GM15510 (cell line): Measurements from ENCODE around the gene EIF1B.

ENCODE experiments used
- POLR2A ChIP-seq: IDR thresholded peaks from 3 replicates; pipeline ENCODE4 v1.6.1; 2011; ENCODE audit warnings: borderline replicate concordance; ENCODE audit not compliant: insufficient read length; ENCODE audit errors: extremely low read depth

The EIF1B gene

DNA sequence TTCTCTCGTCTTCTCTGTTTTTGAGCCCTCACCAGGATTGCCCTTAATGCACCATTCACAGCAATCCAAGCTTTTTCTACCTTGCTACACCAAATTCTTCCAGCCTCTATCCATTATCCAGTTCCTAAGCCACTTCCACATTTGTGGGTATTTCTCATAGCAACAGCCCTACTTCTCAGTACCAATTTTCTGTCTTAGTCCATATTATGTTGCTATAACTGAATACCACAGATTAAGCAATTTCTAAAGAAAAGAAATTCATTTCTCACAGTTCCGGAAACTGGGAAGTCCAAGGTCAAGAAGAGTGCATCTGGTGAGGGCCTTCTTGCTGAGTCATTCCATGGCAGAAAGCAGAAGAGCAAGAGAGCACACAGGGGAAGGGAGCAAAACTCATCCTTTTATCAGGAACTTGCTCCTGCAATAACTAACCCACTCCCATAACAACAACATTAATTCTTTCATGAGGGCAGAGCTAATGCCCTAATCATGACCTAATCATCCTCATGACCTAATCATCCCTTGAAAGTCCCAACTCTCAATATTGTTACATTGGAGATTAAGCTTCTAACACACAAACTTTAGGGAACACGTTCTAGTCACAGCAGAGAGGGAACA, 9.7 kb upstream of the EIF1B start:
- TF ChIP-seq POLR2A = no peak

DNA sequence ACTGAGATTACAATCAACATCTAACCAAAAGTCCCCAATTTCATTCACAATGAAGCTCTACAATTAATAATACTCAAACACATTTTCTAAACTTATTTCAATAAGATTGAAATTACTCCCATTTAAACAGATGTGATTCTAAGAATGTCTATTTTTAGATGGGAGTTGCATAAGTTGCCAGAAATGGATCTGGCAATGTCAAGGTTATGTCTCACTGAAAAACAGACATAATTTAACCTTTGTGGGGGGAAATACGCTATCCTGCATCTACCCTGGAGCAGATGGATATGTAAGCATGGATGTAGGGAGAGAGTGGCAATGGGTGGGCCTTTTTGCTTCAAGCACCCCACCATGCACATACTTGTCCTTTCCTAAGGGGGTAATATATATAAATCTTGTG, 6.7 kb upstream of the EIF1B start:
- TF ChIP-seq POLR2A = no peak

DNA sequence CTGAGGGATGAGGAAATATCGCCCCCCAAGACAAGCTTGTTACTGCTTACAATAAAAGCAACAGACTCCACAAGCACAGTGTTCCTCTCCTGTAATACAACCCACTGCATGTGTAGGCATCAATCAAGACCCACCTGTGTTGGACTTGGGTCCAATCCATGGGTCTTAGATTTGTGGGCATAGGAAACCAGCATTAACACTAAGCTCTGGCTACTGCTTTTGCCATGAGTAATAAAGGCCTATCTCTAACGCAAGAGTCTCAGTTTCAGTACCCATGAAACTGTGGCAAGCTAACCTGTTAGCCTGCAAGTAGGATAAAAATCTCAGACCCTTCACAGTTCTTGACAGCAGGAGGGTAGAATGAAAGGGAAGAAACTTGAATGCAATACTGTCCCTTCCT, 5.2 kb upstream of the EIF1B start:
- TF ChIP-seq POLR2A = no peak

DNA sequence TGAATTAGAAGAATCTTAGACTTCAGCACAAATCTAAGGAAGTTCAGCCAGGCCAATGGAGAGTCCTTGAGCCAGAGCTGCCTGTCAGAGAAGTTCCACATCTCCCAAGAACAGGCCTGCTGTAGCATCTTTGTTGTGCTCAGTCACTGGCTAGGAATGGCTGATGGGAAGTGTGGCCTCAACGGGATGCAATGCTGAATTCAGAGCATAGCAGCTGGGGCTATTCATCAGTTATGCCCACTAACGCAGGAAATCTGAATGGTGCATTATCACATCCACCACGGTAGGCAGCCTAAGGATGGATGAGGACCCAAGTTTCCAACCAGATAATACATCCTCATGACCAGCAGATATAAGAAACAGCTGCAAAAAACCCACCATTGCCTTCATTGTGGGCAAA, 3.2 kb upstream of the EIF1B start:
- TF ChIP-seq POLR2A = no peak

DNA sequence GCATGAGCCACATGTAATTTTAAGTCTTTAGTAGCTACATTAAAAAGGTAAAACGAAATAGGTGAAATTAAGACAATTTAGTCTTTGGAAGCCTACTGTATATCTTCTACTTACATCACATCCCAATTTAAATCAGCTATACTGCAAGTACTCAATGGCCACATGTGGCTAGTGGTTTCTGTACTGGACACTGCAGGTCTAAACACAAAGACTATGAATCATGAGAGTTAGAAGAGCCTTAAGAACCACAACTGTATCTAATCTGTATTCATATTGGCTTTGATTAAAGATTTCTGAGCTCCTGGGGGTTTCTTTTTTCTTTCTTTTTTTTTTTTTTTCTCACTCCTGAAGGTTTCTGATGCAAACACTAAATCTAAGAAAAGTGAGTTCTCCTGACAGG, 2.3 kb upstream of the EIF1B start:
- TF ChIP-seq POLR2A = no peak

DNA sequence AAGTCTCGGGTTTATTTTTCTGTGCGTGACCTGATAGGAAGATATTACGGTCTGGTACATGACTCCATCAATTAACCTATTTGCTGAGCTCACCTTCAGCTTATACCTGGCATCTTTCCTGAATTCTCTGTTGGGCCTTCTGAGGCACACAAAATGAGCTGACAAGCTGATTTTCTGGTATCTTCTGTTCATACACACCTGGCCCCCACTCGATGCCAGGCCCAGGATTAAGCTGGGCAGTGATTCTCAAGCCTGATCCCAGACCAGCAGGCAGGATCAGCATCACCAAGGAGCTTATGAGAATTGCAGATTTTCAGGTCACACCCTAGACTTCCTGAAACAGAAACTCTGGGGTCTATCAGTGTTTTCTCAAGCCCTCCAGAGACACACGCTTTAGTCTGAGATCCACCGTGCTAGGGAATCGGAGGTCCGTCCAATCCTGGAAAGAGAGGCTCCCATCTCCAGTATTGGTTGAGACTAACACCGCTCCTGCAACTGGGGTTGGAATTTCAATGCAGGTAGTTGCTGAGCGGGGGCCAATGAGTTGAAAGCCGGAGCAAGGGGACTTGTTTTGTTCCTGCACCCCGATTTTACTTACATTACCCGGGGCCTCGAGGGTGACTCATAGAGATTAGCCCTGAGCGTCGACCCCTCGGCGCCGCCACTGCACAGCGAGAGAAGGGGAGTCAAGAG, 636 bp upstream of the EIF1B start:
- TF ChIP-seq POLR2A = no peak

DNA sequence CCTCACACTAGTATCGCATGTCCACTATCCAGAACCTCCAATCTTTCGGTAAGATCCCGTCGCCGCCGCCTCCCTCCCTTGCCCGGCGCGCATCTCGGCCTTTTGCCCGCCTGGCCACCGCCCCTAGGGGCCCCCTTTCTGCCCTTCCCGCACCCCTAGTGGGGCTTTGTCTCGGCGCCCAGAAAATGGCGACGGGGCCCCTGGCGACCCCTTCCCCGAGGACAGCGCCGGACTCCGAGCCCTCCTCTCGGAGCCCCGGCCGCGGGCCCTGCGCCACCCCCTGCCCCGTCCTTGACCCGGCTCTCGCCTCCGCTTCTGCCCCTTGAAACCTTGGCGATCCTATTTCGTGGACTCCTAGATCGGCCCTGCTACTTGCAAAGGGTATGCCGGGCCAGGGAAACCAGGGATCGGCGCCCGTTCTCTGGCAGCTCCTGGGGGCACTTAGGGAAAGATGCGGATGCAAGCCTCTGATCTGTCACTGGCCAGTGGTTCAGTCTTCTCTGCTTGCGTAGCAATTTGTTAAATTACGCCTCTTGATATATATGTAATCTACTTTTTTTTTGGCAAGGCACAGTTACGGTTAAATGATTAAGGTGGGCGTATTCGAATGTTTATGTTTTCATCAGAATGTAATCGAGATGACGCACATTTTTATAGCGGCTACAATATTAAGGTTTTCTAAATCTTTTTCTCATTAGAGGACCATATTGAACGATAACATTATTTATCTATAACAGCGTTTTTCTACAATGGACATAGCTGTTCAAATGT, 603 bp downstream of the EIF1B start:
- TF ChIP-seq POLR2A = no peak

DNA sequence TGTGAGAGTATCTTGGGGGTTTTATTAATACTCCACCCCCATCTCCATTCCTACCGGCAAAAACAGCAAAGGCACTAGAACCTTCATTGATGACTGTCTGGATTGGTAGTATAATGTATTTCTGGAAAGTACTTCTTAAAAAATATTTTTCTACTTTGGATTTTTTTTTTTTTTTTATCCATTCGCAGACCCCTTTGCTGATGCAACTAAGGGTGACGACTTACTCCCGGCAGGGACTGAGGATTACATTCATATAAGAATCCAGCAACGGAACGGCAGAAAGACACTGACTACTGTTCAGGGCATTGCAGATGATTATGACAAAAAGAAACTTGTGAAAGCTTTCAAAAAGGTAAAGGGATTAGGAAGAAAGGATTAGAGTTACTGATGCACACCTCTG, 1.2 kb downstream of the EIF1B start:
- TF ChIP-seq POLR2A = no peak

DNA sequence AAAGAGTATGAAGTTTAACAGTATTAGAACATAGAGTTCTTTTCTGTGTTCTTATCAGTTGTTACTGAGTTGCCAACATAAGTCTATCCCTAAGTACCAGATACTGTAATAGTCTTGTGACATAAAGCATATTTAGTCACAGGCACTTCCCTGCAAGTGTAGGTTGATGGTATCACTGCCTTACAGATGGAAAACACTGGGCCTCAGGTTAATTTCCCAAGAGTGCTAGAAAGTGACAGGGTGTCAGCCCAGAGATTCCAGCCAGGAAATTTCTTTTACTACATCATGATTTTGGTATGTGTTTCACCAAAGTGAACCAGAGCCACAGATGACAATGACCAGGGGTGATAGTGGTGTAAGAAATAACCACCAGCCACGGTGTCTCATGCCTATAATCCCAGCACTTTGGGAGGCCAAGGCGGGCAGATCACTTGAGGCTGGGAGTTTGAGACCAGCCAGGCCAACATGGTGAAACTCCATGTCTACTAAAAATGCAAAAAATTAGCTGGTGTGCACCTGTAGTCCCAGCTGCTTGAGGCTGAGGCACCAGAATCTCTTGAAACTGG, 3.2 kb downstream of the EIF1B start:
- no peak for TF ChIP-seq POLR2A

DNA sequence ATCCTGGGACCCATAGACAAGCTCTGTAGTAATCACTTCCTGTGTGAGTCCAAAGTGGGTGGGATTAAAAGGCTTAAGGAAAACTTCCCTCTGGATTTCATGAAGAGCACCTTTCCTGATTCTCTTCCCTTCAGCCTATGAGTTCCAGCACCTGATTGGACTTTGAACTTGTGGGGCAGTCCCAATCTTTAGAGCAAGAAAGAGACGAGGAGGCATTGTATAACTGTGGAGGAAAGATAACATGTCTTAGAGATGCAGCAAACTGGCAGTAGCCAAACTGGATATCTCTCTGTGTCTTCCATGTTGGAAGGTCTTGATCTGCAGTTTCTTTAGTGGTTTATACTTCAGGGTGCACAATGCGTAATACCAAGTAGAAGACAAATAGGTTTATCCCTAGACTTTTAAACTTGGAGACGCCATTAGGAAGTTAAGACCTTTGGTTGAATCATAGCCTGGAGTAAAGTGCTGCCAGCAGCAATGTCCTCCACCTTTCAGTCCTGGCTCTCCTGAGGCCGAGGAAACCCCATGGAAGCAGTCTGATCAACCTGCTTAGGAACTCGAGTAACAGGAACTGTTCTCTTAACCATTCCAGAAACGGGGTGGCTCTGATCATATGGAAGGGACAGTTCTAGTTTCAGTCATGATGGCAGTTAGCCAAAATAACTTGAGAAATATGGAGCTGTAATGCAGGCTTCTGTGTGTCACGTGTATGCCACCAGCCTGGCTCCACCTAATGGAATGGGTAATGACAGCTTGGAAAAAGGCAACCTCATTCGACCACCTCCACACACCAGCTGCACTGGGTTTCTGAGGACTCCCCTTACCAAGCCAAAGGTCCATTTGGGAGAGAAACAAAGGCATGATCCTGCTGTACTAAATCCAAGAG, 4.7 kb downstream of the EIF1B start:
- peak; percentile 3 for TF ChIP-seq POLR2A

DNA sequence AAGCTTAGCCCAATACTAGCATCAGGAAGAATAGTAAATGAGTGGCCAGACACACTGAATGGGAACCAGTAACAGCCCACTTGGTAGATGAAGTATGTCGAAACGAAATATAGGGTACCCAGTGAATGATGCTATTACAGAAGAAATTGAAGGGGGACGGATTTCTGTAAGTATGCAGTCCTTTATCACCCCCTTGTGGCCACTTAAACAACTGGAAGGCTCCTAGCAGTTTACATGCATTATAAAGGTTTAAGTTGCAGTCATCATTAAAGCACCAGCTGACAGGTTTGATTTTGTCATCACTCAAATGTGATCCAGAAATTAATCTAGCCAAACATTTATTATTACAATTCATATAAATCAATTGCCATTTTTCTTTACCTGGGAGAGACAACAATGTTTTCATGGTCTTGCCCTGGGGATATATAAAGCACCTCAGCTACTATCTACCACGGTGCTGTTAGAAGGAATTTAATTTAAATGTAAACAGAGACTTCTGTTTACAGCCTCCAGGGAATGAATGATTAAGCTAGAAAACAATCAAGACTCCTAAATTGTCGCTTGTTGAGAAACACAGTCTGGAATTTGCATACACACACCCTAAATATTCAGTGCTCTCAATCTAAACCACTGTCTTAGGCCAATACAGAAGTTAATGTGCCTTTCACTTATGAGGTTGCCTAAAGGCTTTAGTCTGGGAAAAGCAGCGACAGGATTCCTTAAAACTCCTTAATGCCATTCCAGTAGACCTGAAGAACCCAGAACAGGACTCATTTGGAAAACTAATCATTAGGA, 7.8 kb downstream of the EIF1B start:
- TF ChIP-seq POLR2A = no peak

DNA sequence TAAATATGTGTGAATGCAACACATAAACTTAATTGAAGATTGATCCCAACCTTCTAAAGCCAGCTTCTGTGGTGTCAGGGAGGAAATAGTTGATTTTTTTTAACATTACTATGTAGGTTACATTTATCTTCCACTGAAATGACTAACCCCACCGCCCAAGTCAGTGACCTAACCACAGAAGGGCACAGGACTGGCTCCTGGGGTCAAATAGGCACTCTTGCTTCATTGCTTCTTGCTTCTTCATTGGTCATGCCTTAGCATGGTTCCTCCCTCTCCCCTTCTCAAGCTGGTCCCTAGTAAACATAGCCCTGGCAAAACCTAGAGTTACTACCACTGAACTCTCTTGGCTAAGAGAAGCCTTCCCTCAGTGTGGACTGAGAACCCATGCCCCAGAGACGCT, 12.3 kb downstream of the EIF1B start:
- no peak for TF ChIP-seq POLR2A

DNA sequence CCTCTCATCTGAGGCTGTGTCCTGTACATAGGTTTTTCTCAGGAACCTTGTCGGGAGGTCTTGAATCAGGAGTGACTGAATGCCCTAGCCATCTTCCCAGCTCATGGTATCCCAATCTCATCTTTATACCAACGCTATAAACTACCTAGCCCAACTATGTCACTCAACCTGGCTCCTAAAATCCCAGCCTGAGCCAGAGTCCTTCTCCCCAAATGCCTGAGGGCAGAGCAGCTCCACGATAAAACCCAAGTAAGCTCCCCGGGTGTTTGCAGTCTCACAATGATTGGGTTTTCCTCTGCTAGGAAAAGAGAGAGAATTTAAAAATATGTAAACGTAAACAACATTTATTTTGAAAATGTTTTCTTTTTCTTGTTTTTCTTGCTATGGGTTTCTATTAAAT, 14.4 kb downstream of the EIF1B start:
- TF ChIP-seq POLR2A = no peak

DNA sequence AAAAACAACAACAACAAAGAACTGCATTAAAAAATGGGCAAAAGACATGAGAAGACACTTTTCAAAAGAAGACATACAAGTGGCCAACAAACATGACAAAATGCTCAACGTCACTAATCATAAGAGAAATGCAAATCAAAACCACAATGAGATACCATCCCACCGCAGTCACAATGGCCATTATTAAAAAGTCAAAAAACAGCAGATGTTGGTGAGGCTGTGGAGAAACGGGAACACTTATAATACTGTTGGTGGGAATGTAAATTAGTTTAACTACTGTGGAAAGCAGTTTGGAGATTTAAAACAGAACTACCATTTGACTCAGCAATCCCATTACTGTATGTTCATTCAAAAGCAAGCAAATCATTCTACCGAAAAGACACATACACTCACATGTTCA, 15.1 kb downstream of the EIF1B start:
- no peak for TF ChIP-seq POLR2A
